Smooth muscle cell (in vitro differentiated cells): ENCODE results near the gene GOLGA2. TPM values are rescaled to one million over a fixed set of nuclear protein-coding genes. Genes with fewer than 3 reads are reported as not detected.

Source experiments
- DNase-seq: peaks from one replicate; lab custom pipeline; 2025; ENCODE audit not compliant: unreplicated experiment; lab: John Stamatoyannopoulos, UW
- H2AFZ ChIP-seq: fragments of 200-600 bp; sonication (generic); 2 replicates; pipeline ENCODE4 v1.6.0; 2016; ENCODE audit warnings: antibody characterized with exemption, low read depth, mild to moderate bottlenecking
- H3F3A ChIP-seq: fragments of 200-600 bp; sonication (generic); 2 replicates; pipeline ENCODE4 v1.6.0; 2017; ENCODE audit warnings: antibody characterized with exemption, low read depth
- H3K27ac ChIP-seq: fragments of 200-600 bp; sonication (generic); 2 replicates; pipeline ENCODE4 v1.5.1; 2016; ENCODE audit warnings: low read depth, mild to moderate bottlenecking
- H3K27me3 ChIP-seq: fragments of 200-600 bp; sonication (generic); 2 replicates; pipeline ENCODE4 v1.6.1; 2016; ENCODE audit warnings: low read depth, mild to moderate bottlenecking
- H3K36me3 ChIP-seq: fragments of 200-600 bp; sonication (generic); 2 replicates; pipeline ENCODE4 v1.5.1; 2016; ENCODE audit warnings: low read depth
- H3K4me1 ChIP-seq: fragments of 200-600 bp; sonication (generic); 2 replicates; pipeline ENCODE4 v1.5.1; 2016; ENCODE audit warnings: low read depth
- H3K4me2 ChIP-seq: fragments of 200-600 bp; sonication (generic); 2 replicates; pipeline ENCODE4 v1.6.0; 2016; ENCODE audit warnings: mild to moderate bottlenecking
- H3K4me3 ChIP-seq: fragments of 200-600 bp; sonication (generic); 2 replicates; pipeline ENCODE4 v1.5.1; 2016; ENCODE audit warnings: mild to moderate bottlenecking
- H3K79me2 ChIP-seq: fragments of 200-600 bp; sonication (generic); 2 replicates; pipeline ENCODE4 v1.6.0; 2016; ENCODE audit warnings: low read depth, mild to moderate bottlenecking
- H3K9ac ChIP-seq: fragments of 200-600 bp; sonication (generic); 2 replicates; pipeline ENCODE4 v1.6.0; 2016; ENCODE audit warnings: low read depth
- H3K9me3 ChIP-seq: fragments of 200-600 bp; sonication (generic); replicated peaks from 2 replicates; pipeline ENCODE4 v1.5.1; 2016; ENCODE audit warnings: low read depth
- H4K20me1 ChIP-seq: fragments of 200-600 bp; sonication (generic); 2 replicates; pipeline ENCODE4 v1.6.0; 2016; ENCODE audit warnings: low read depth
- WGBS: methylation state at CpG from one replicate; pipeline ENCODE4 v1.1.7; 2016; ENCODE audit warnings: low lambda C conversion rate; 5-methylcytosine and 5-hydroxymethylcytosine counted together
- polyA plus RNA-seq: library from polyadenylated mRNA; unstranded; fragments of >200 nt; fragmentation: Nextera tagmentation; extraction: Ambion mirVana; gene quantifications from 2 replicates; pipeline ENCODE4 v1.2.1, GENCODE V29; 2016
- total RNA-seq: library from RNA; depleted of rRNA; stranded (reverse); fragments of >200 nt; gene quantifications from 2 replicates; pipeline ENCODE4 v1.2.3, GENCODE V29; 2014
- TF ChIP-seq, protein P1 (sequence below): fragments of 200-600 bp; sonication (generic); IDR thresholded peaks from 2 replicates; pipeline ENCODE4 v1.5.1; 2017; ENCODE audit warnings: borderline replicate concordance, mild to moderate bottlenecking, antibody characterized with exemption; ENCODE audit not compliant: insufficient read depth, poor library complexity, severe bottlenecking

Gene GOLGA2
- total and polyA plus RNA-seq, 2 experiments from 2014 or later, result 55.4 to 101 TPM

DNA sequence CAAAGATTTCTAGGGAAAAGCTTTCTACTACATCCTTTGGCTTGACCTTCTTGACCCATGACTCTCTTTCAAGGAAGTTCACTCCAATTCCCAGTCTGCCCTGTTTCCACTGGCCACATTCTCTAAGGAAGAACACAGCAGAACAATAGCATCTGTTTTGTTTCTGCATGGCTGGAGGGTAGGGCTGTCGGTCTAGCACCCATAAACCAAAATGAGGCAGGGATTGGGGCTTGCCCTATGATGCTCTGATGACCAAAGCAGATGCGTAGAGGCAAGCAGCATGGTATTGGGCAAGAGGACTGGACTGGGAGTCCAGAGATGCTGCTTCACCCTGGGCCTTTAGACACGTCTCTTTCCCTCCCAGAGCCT is 24.1 kb downstream of the GOLGA2 start:
- no peak overlapping the region for H2AFZ ChIP-seq
- WGBS, result 86% methylated on average over 3 of the region's 3 CpGs
- H4K20me1 ChIP-seq, result peaks cover 15% of the 10 kb centered on the region
- no peaks in the 10 kb centered on the region for H3K9me3 ChIP-seq
- DNase-seq, result no peak
- H3K27ac ChIP-seq, result no peak overlapping the region
- no peak overlapping the region for H3K9ac ChIP-seq
- no peak overlapping the region for H3K4me3 ChIP-seq
- H3K4me1 ChIP-seq, result no peaks in the 10 kb centered on the region
- H3K36me3 ChIP-seq, result no peaks in the 10 kb centered on the region
- no peaks in the 10 kb centered on the region for H3K79me2 ChIP-seq
- no peaks in the 10 kb centered on the region for H3K27me3 ChIP-seq
- TF ChIP-seq, protein P1, sequence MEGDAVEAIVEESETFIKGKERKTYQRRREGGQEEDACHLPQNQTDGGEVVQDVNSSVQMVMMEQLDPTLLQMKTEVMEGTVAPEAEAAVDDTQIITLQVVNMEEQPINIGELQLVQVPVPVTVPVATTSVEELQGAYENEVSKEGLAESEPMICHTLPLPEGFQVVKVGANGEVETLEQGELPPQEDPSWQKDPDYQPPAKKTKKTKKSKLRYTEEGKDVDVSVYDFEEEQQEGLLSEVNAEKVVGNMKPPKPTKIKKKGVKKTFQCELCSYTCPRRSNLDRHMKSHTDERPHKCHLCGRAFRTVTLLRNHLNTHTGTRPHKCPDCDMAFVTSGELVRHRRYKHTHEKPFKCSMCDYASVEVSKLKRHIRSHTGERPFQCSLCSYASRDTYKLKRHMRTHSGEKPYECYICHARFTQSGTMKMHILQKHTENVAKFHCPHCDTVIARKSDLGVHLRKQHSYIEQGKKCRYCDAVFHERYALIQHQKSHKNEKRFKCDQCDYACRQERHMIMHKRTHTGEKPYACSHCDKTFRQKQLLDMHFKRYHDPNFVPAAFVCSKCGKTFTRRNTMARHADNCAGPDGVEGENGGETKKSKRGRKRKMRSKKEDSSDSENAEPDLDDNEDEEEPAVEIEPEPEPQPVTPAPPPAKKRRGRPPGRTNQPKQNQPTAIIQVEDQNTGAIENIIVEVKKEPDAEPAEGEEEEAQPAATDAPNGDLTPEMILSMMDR, result no peak
- H3K4me2 ChIP-seq, result no peak overlapping the region
- H3F3A ChIP-seq, result peaks cover 19% of the 10 kb centered on the region

DNA sequence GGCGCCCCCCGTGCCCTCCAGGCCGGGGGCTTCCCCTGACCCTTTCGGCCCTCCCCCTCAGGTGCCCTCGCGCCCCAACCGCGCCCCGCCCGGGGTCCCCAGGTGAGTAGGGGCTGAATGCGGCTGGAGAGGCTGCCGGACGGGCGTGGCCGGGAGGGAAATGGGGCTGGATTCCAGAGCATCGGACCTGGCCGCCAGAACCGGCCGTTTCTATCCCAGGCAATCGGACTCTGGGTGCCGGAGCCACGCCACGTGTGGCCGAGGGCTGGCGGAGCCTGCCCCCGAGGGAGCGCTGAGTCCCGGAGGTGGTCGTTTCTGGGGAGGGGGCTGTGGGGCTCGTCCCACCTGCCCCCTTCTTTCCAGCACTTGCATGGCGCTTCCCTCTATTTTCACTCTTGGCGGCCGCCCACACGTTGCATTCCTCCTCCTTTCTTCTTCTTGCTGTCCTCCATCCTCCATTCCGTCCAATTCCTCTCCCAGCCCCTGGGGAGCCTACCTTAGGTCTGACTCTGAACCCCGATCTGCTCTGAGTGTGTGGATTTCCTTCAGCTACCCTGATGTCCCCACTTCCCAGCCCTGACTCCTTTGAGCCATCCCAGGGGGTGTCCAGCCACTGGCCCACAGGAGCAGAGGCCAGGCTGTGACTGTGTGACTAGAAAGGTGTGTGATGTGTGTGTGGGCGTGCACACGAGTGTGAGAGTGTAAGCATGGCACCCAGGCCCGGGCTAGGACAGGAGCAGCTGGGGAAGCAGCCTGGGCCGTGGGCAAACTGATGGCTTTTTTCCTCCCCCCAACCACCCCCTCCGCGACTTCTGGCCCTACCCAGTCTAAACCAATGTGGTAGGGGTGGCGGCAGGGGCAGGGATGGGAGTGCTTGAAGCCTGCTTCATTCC is 24.7 kb downstream of the GOLGA2 start:
- Histone ChIP-seq H2AFZ (no peak overlapping the region), H3K9me3 (no peaks in the 10 kb centered on the region), H3K27me3 (no peaks in the 10 kb centered on the region), H3K4me2 (peak overlapping the region; percentile 86), H3K36me3 (no peaks in the 10 kb centered on the region), H3K79me2 (no peaks in the 10 kb centered on the region), H3K27ac (no peak overlapping the region), H3K9ac (no peak overlapping the region), H3F3A (peaks cover 22% of the 10 kb centered on the region), H3K4me3 (peak overlapping the region; percentile 45), H4K20me1 (peaks cover 9% of the 10 kb centered on the region), H3K4me1 (peaks cover 1% of the 10 kb centered on the region)
- no peak for DNase-seq
- TF ChIP-seq, protein P1, result no peak
- 54% methylated on average over 19 of the region's 43 CpGs for WGBS

DNA sequence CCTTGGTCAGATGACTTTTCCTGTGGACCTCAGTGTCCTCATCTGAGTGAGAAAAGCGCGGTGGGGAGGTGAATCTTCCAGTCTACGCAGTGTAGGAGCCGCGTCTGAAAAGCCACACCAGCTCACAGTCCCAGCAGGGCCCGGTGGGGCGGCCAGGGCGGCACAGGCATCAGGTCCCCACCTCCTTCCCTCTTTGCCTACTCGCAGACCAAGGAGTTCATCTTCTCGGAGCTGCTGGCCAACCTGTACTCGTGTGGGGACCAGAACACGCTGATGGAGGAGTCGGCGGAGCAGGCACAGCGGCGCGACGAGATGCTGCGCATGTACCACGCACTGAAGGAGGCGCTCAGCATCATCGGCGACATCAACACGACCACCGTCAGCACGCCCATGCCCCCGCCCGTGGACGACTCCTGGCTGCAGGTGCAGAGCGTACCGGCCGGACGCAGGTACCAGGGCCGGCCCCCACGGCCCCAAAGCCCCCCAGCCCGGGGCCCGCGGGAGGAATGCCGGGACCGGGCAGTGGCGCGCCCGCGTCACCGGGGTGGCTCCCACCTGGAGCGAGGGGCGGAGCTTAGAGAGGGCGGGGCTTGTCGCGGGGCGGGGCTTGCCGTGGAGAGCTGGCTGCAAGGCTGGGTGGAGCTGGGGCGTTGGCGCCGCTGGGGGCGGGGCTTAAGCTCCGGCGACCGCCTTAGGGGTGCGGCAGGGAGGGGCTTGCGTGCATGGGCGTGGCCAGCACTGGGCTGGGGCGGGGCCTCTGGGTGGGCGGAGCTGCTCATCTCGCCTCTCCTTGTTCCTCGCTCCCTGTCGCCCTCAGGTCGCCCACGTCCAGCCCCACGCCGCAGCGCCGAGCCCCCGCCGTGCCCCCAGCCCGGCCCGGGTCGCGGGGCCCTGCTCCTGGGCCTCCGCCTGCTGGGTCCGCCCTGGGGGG is 25.6 kb downstream of the GOLGA2 start:
- WGBS, result 26% methylated on average over 35 of the region's 81 CpGs
- no peaks in the 10 kb centered on the region for H3K36me3 ChIP-seq
- peaks cover 8% of the 10 kb centered on the region for H3K4me1 ChIP-seq
- no peak overlapping the region for H3K27ac ChIP-seq
- peak overlapping the region; percentile 45 for H3K4me3 ChIP-seq
- TF ChIP-seq, protein P1, result no peak
- DNase-seq, result peak; percentile 57
- no peaks in the 10 kb centered on the region for H3K79me2 ChIP-seq
- H3F3A ChIP-seq, result peaks cover 27% of the 10 kb centered on the region
- no peak overlapping the region for H2AFZ ChIP-seq
- no peaks in the 10 kb centered on the region for H3K27me3 ChIP-seq
- no peak overlapping the region for H3K9ac ChIP-seq
- H4K20me1 ChIP-seq, result no peaks in the 10 kb centered on the region
- H3K4me2 ChIP-seq, result peak overlapping the region; percentile 86
- H3K9me3 ChIP-seq, result no peaks in the 10 kb centered on the region
